Peyer's patch (tissue), 4 donors: ENCODE results near the gene SMPD4. TPM values are rescaled to one million over a fixed set of nuclear protein-coding genes. Genes with fewer than 3 reads are reported as not detected.
A peak's percentile ranks its signal among the peaks of the same experiment; 100 is the strongest.
"Not testable (repeated sequence)": the region's sequence is repeated elsewhere in the genome, so short reads cannot be mapped to it uniquely, and the experiment has no call there.

Source experiments
- DNase-seq, 3 donors: peaks; one replicate each; pipeline ENCODE4 v3.0.0-alpha.2; 2017 to 2019
- H3K27ac ChIP-seq, 4 donors: fragments of 200-600 bp; sonication (generic); one replicate each; pipeline ENCODE4 v1.5.1; 2016 to 2019
- H3K27me3 ChIP-seq, 2 donors: fragments of 200-600 bp; sonication (generic); one replicate each; pipeline ENCODE4 v1.5.1; 2019
- H3K36me3 ChIP-seq, 3 donors: fragments of 200-600 bp; sonication (generic); one replicate each; pipeline ENCODE4 v1.5.1; 2016 to 2019
- H3K4me1 ChIP-seq, 4 donors: fragments of 200-600 bp; sonication (generic); one replicate each; pipeline ENCODE4 v1.5.1; 2016 to 2019
- H3K4me3 ChIP-seq, 4 donors: fragments of 200-600 bp; sonication (generic); 1 replicate in 3 of 4; 2 replicates in 1 of 4; pipeline ENCODE4 v1.5.1; 2016 to 2019; ENCODE audit warnings: mild to moderate bottlenecking in 1 of 4
- H3K9me3 ChIP-seq, 4 donors: fragments of 200-600 bp; sonication (generic); one replicate each; pipeline ENCODE4 v1.5.1; 2016 to 2019; ENCODE audit warnings: mild to moderate bottlenecking in 1 of 4
- POLR2A ChIP-seq, 2 donors: fragments of 450-650 bp; IDR thresholded peaks; one replicate each; pipeline ENCODE4 v1.5.1; 2017; ENCODE audit warnings: antibody characterized with exemption in 2 of 2, mild to moderate bottlenecking in 2 of 2, moderate library complexity in 2 of 2
- total RNA-seq, 4 donors: library from RNA; depleted of rRNA; stranded (reverse); fragments of >200 nt; gene quantifications; one replicate each; pipeline ENCODE4 v1.1.0, GENCODE V29; 2016
- TF ChIP-seq, protein P1 (sequence below), 6 experiments: fragments of 450-650 bp in 4 of 6; fragments of 200-600 bp in 2 of 6; sonication (generic) in 1 of 6; IDR thresholded peaks; one replicate each; pipeline ENCODE4 v1.5.1; 2017 to 2019; ENCODE audit warnings: antibody characterized with exemption in 6 of 6, mild to moderate bottlenecking in 3 of 6, moderate library complexity in 1 of 6

Gene SMPD4
- total RNA-seq, 4 donors from 2014 or later: 48.0 to 83.3 (median 60.3) TPM

DNA sequence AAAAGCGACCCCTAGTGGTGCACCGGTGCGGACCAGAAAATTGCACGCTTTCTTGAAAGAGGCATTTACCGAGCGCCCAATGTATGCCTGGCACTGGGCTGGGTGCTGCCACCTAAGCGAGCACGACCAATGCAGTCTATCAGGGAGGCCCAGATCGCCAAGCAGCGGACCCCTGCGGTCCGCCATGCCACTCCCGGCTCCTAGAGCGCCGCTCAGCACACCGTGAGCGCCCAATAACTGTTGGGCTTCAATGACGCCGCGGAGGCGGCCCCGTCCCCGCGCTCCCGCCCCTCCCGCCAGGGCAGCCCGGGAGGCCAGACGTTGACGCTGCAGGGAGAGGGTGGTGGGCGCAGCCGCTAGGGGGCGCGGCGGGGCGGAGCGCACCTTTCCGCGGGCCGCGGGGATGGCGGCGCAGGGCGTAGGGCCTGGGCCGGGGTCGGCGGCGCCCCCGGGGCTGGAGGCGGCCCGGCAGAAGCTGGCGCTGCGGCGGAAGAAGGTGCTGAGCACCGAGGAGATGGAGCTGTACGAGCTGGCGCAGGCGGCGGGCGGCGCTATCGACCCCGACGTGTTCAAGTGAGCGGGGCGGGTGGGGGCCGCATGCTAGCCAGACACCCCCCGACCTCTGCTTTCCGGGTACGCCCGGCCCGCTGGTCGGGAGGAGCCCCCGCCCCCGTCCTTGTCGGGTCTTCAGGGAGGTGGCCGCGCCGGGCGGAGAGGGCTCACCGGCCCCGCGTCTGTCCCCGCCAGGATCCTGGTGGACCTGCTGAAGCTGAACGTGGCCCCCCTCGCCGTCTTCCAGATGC is 679 bp upstream of the SMPD4 start, which contains the start of gene MZT2B:
Gene MZT2B (plus strand): TSS at position 383 of the 803 bp plus-strand sequence. CDS start 21 bp downstream, at position 404.
- Histone ChIP-seq H3K4me1 (peaks cover 0 to 11% (median 8%) of the 10 kb centered on the region in 4 donors), H3K4me3 (peak within 1 kb of the TSS; percentile 69 to 99 (median 96)), H3K27ac (peak within 1 kb of the TSS; percentile 92 to 95 (median 94))
- H3K9me3 ChIP-seq, H3K27me3 ChIP-seq, H3K36me3 ChIP-seq: not testable (repeated sequence)
- TF ChIP-seq, protein P1, sequence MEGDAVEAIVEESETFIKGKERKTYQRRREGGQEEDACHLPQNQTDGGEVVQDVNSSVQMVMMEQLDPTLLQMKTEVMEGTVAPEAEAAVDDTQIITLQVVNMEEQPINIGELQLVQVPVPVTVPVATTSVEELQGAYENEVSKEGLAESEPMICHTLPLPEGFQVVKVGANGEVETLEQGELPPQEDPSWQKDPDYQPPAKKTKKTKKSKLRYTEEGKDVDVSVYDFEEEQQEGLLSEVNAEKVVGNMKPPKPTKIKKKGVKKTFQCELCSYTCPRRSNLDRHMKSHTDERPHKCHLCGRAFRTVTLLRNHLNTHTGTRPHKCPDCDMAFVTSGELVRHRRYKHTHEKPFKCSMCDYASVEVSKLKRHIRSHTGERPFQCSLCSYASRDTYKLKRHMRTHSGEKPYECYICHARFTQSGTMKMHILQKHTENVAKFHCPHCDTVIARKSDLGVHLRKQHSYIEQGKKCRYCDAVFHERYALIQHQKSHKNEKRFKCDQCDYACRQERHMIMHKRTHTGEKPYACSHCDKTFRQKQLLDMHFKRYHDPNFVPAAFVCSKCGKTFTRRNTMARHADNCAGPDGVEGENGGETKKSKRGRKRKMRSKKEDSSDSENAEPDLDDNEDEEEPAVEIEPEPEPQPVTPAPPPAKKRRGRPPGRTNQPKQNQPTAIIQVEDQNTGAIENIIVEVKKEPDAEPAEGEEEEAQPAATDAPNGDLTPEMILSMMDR (IDR thresholded peaks at IDR 0.05): peak; percentile 77 to 93 (median 87)
- DNase-seq: peak; percentile 83 to 94 (median 93)

DNA sequence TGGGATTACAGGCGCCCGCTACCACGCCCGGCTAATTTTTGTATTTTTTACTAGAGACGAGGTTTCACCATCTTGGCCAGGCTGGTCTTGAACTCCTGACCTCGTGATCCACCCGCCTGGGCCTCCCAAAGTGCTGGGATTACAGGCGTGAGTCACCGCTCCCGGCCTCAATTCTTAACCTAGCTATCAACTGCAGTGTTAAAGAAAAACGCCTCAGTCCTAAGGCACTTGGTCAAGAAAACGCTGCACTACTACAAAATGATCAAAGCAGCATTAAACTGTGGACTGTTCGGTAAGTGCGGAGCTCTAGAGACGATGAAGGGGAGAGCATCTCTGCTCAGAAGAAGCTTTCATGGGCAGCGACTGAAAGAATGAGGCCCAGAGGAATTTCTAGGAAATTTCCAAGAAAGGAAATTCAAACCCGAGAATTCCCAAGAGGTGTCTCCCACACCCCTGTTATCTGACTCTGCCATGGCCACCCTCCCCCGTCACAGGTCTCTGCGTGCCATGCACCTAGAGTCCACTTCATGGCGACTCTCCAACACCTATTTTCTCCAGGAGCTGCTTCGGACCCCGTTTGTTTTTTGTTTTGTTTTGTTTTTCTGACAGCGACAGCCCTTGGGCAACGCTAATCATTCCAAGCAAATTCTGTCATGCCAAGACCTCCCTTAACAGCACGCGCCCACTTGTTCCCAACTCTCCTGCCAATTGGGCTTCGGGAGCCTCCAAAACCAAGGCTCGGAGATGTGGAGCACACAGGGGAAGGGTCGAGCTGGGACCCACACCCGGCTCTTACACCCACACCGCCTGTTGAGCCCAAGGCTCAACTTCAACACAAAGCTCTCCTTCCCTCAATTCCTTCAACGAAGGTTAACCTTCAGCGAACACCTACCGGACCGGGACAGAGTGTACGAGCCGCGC is 738 bp downstream of the SMPD4 start:
- Histone ChIP-seq H3K27ac (peak overlapping the region; percentile 92 to 95 (median 94)), H3K4me1 (peaks cover 0 to 11% (median 8%) of the 10 kb centered on the region in 4 donors), H3K4me3 (peak overlapping the region; percentile 69 to 99 (median 96))
- not testable (repeated sequence) for H3K9me3 ChIP-seq, DNase-seq, H3K36me3 ChIP-seq, H3K27me3 ChIP-seq

DNA sequence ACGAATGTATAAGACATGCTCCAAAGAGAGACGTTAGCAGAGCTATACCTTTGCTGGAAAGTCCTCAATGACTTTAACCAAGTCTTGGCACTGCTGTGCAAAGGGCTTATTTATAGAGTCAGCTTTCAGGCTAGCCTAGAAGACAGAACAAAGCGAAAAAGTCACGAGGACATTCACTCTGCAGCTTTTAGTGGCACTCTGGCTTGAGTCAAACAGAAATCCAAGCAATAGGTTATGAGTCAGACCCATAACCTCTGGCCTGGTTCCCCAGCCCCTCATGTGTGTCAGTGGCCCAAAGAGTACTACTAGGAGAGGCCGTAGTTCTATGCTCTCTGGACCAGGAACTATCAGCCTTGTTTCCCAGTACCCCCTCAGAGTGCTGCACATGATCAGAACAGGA is 6.5 kb downstream of the SMPD4 start:
- H3K9me3 ChIP-seq, DNase-seq, H3K27ac ChIP-seq, H3K4me3 ChIP-seq, H3K27me3 ChIP-seq, H3K4me1 ChIP-seq: not testable (repeated sequence)
- peaks cover 0 to 51% (median 0%) of the 10 kb centered on the region in 3 donors for H3K36me3 ChIP-seq

DNA sequence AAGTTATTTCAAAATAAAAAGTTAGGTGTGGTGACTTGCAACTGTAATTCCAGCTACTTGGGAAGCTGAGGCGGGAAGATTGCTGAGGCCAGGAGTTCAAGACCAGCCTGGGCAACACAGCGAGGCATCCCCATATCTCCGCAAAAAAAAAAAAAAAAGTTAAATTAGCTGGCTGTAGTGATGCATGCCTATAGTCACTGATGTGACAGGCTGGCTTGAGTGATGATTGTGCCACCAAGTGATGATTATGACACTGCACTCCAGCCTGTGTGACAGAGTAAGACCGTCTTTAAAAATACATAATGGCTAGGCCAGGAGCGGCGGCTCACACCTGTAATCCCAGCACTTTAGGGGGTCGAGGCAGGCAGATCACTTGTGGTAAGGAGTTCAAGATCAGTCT is 11.5 kb downstream of the SMPD4 start:
- Histone ChIP-seq H3K27me3 (no peaks in the 10 kb centered on the region), H3K9me3 (no peaks in the 10 kb centered on the region), H3K4me1 (no peaks in the 10 kb centered on the region), H3K36me3 (peaks cover 0 to 83% (median 0%) of the 10 kb centered on the region in 3 donors), H3K27ac (no peak overlapping the region), H3K4me3 (no peak overlapping the region)
- DNase-seq: no peak
- TF ChIP-seq POLR2A (IDR thresholded peaks at IDR 0.05): no peak
- TF ChIP-seq, protein P1 (IDR thresholded peaks at IDR 0.05): no peak

DNA sequence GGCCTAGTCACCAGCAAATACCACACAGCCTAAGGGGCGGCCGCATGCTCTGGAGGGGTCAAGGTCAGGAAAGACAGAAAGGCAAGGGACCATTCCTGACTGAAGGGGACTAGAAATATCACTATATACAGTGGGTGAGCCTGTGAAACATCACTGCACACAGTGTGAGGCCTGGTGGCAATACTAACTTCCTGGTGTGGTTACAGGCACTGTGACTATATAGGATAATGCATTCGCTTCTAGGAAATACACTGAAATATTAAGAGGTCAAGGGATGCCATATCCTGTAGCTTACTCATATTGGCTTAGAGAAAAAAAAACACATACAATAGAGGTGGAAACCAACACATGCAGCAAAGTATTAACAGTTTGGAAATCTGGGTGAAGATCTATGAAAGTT is 12.2 kb downstream of the SMPD4 start:
- not testable (repeated sequence) for H3K9me3 ChIP-seq
- peaks cover 0 to 82% (median 0%) of the 10 kb centered on the region in 3 donors for H3K36me3 ChIP-seq

DNA sequence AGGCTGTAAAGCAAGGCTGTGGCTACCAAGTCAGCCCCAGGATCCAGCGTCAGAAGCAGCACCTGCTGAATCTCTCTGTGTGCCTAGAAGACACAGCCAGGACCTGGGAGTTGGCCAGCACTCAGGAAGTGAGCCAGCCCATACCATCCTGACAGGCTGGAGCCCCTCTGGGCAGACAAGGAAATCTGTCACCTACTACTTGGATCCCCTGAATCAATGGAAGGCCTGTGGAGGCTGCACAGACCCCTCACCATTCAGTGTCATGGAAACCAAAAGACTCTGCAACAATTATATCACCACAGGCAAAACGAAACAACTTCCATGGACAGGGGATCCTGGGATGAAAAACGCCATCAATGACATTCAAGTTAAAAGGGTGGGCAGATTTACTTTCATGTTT is 14.8 kb downstream of the SMPD4 start:
- not testable (repeated sequence) for H3K4me1 ChIP-seq, H3K9me3 ChIP-seq, H3K27me3 ChIP-seq, H3K4me3 ChIP-seq, DNase-seq, H3K27ac ChIP-seq
- H3K36me3 ChIP-seq: peaks cover 0 to 80% (median 0%) of the 10 kb centered on the region in 3 donors

More for the DNA sequence above, 12.2 kb downstream of the SMPD4 start:
- DNase-seq, H3K27ac ChIP-seq, H3K27me3 ChIP-seq, H3K4me1 ChIP-seq, H3K4me3 ChIP-seq: not testable (repeated sequence)

DNA sequence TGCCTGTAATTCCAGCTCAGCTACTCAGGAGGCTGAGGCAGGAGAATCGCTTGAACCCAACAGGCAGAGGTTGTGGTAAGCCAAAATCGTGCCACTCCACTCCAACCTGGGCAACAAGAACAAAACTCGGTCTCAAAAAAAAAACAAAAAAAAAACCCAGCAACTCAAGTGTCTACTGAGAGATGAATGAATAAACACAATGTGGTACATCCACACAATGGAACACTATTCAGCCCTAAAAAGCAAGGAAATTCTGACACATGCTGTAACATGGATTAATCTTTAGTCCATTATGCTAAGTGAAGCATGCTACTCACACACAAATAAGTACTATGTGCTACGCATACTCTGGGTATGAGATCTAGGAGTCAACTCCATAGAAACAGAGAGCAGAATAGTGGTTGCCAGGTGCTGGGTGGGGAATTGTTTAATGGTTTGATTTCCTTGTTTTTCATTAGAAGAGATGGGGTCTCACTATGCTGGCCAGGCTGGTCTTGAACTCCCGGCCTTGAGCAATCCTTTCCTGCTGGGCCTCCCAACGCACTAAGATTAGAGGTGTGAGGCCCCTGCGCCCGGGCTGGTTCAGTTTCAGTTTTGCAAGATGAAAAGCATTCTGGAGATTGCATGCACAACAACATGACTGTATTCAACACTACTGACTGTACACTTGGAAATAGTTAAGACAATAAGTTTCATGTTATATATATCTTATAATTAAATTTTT is 15.9 kb downstream of the SMPD4 start:
- no peaks in the 10 kb centered on the region for H3K27me3 ChIP-seq
- H3K27ac ChIP-seq: no peak overlapping the region
- no peak overlapping the region for H3K4me3 ChIP-seq
- TF ChIP-seq, protein P1 (IDR thresholded peaks at IDR 0.05): no peak
- no peak for TF ChIP-seq POLR2A (IDR thresholded peaks at IDR 0.05)
- no peaks in the 10 kb centered on the region for H3K4me1 ChIP-seq
- DNase-seq: no peak
- peaks cover 0 to 69% (median 0%) of the 10 kb centered on the region in 3 donors for H3K36me3 ChIP-seq
- no peaks in the 10 kb centered on the region for H3K9me3 ChIP-seq
